GM18909 (cell line): ENCODE data around the gene TP53AIP1.

Source experiments
- ATAC-seq: cut with Tn5 transposase; IDR thresholded peaks from one replicate; pipeline ENCODE4 v1.9.1; 2021; ENCODE audit warnings: mild to moderate bottlenecking; ENCODE audit not compliant: unreplicated experiment, poor library complexity

TP53AIP1 gene

DNA sequence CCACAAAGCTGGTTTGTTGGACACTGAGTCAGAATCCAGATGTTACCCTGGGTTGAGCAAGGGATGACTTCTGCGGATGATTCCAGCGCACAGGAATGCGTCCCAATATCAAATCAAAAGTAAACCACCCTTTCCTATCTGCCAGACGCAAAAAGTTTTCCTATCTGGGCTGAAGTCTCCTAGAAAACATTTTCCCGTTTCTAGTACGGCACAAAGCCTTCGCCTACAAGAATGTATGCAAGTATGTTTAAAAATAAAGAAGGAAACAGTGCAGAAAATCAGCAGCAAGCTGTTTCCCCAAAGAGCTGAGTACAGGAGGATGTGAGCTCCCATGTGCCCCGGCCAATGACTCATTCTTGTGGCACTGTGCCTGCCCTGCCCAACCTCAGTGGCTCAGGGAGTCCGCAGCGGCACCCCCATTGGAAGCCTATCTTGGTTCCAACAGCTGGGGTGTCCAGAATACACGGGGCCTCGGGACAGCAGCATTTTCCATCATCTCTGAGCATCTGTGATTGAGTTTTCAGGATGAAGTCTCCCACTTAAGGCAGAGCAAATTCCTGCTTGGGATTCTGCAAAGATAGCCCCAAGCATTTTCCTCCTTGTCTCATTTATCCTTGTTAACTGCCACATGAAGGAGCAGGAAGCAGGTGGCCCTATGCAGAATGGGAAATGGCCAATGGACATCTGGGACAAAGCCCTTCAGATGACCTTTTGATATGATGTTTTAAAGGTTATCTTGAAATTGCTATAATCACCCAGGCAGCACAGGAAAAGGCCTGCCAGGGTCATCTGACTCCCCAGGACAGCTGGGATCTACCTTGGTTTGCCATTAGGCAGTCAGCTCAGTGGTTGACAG is 34.1 kb downstream of the TP53AIP1 start:
- ATAC-seq, result no peak

DNA sequence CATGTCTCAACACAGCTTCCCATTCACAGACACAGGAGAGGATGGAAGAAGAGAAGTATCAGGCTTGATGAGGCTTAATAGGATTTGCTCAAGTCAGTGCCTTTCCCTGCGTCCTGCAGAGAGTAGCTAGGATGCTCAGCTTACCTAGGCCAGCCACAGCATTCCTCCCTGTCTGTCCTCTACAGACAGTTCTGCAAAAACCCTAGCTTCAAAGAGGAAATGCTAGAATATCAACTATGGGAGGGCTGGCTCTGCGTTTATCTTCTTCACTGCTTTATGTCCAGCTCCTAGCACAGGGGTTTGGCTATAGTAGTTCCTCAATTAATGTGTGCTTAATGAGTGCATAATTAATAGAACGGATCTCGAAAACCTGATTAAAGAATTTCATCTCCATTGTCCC is 35.1 kb downstream of the TP53AIP1 start:
- no peak for ATAC-seq

- ATAC-seq, result no peak
These were observed 36.3 kb downstream of the TP53AIP1 start for GRCh38 chr11:128906185-128907050.

GRCh38 chr11:128905345-128906184 is 37.1 kb downstream of the TP53AIP1 start:
- peak; percentile 51 for ATAC-seq

DNA sequence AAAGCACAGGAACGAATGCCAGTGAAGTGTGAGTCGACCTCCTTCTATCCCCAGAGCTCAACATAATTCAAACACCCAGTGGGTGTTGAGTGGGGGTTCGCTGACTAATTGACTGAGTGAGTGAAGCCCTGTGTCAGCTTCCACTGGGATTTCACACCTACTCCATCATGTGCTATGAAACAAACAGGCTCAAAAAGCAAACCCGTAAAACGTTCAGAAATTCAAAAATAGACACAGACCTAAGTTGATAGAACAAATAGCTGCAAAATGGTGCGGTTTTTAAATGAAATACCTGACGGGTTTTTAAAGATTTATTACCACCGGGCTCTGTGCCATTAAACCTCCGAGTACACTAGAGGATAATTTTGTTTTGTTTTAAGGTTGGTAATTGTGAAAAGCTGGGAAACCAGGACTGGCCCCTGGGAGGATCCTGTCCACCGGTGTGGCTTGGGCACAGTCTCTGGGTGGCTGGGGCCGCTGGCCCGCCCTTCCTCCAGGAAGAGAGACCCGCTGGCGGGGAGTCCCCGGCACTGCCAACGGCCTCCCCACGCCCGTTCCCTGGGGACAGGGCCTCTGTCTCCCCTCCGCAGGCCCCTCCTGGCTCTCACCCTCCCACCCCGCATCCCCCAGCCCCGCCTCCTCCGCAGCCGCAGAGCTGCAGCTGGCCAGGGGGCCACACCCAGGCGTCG is 37.9 kb downstream of the TP53AIP1 start:
- ATAC-seq, result peak; percentile 59

DNA sequence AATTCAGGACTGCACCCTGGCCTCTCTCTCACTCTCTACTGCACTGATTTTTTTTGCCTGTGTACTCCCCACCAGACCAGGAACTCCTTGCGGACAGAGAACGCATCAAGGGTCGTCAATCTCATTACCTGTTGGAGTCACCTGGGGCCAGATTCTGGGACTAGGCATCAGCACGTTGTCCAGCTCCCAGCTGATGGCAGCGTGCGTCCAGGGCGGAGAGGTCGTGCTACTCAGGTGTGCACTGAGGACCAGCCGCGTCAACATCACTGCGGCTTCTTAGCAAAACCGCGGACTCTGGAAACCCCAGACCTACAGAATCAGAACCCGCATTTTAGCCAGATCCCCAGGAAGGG is 38.4 kb downstream of the TP53AIP1 start:
- no peak for ATAC-seq

- no peak for ATAC-seq
These were observed 39.2 kb downstream of the TP53AIP1 start for GRCh38 chr11:128903248-128904061.

DNA sequence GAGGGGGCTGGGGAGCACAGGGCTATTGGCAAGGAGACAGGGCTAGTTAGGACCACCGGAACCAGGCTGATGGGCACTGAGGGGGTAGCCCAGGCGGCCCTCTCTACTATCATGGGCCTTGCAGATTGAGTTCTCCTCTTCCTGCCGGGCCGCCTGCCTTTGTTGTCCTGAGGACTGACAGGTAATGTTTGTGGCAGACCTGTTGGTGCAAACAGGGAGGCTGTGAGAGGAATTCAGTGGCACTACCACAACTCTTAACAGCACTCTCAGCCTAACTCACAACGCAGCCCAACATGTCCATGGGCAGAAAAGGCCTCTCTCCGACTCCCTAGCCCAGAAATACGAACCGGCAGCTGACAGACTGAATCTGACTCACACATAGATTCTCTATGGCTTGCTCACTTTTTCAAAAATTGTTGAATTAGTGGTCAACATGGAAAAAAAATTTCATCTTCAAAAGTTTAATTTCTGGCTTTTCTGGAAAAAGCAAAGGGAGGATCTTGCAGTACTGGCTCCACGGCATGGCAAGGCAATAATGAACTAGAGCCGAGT is 40.1 kb downstream of the TP53AIP1 start:
- no peak for ATAC-seq

DNA sequence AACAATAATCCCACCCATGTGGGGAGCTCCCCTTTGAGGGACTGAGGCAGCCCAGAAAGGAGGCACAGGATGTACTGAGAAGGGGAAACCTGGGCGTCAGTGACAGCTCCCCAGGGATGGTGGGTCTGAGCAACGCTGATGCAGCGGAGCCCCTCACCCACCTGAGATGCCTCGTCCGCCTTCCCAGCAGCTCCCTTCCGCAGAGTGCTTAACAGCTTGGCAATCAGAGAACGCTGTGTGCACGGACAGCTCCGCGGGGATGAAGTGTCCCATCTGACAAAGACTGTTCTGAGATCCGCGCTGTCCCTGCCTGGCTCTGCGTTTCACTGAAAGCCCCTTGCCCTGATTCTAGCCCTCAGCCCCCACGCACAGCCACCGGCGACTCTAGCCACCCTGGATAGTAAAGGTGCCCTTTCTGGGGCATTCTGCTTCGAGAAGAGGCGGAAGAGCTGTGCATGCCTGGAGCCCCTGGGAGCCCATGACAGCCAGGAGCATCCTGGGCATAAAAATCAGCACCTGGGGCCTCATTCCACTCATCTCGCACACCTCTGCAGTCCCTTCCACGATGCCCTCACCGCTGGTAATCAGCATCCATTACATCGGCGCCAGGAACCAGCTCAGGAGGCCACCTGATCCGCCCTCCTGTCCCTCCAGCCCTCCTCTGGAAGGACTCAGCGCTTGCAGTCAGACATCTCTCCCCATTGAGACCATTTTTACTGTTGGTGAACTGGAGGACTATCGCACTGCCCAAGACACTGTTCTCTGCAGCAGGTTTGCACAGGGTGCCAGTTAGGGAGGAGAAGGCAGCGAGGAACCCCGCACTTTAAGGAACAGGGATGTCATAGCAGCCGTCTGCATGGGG is 40.8 kb downstream of the TP53AIP1 start:
- no peak for ATAC-seq

DNA sequence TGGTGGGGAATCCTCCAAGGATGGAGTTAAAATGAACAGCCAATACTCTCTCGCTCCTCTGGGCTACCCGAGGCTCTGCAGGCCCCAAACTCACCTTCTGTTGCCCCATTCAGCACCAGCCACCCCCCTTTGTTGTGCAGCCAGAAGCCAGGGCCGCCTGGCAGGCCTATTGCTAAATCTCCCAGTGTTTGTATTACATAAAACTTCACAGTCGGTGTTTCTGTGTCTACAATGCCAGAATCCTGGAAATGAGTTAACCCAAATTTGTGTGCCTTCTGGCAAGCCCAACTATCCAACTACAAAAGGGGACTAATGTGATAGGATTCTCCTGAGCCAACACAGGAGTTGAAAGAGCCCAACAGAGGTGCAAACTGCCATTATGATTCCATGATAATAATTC is 42.2 kb downstream of the TP53AIP1 start:
- ATAC-seq, result no peak

DNA sequence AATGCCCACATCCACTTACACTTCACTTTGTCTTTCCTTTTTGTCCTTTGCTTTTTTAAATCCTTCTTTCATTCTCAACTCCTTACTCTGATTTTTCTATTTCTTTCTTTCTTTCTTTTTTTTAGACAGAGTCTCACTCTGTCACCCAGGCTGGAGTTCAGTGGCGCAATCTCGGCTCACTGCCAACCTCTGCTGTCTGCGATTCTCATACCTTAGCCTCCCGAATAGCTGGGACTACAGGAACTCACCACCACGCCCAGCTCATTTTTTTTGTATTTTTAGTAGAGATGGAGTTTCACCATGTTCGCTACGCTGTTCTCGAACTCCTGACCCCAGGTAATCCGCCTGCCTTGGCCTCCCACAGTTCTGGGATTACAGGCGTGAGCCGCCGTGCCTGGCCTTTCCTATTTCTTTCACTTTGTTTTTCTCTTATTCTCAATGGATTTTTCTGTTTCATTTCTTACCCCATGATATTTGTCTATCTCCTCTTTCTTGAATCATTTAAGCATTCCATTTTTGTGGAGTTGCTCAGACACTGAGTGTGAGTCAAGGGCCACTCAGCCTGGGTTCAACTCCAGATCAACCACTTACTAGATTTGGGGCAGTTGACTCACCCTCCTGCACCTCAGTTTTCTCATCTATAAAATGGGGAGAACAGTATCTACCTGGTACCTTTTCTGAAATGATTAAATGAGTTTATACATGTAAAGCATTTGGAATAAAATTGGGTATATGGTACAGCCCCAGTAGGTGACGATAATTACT is 43.9 kb downstream of the TP53AIP1 start:
- ATAC-seq, result no peak

DNA sequence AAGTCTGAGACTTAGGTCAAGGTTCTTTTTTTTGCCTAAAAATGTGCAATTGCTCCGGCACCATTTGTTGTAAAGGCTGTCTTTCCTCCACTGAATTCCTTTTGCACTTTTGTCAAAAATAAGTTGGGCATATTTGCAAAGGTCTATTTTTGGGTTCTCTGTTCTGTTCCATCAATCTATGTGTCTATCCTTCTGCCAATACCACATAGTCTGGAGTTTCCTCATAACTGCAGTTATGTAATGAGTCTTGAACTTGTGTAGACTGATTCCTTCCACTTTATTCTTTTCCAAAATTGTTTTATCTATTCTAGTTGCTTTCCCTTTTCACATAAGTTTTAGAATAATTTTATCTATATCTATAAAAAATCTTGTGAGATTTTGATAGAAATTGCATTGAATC is 44.8 kb downstream of the TP53AIP1 start:
- no peak for ATAC-seq

- no peak for ATAC-seq
These were observed 46.3 kb downstream of the TP53AIP1 start for GRCh38 chr11:128896356-128896755.

DNA sequence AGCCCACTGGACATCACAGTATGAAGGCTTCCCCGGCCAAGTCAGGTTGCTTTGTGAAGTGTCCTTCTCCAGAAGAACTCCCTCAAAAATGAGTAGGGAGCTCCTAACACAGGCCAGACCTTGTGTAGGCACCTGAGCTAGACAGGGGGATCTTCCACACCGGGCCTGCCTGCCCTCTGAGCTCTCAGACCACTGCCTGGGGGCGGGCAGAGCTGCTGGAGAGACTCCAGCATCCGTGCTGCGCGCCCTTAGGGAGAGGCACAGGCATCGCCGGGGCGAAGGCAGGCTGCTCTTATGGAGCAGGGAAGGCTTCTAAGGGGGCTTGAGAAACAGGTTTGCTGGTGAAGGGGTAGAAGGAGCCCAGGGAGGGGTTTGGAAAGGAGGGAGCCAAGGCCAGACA is 47.1 kb downstream of the TP53AIP1 start:
- no peak for ATAC-seq

DNA sequence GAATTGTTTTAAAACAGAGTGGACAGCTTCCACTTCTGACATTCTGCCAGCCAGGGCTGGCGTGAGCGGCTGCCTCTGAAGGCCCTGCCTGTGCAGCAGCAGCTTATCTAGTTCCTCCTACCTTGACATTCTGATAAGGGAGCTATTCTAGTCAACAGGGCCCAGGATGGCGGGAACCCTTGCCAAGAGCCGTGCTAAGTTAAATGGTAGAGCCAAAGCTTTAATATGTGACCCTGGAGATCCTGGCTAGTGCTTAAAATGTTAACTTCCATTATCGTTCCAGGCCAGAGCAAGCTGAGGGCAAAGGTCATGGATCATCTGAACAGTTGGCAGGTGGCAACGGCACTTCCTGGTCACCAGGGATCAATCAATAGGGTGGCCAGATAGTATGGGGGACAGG is 48.0 kb downstream of the TP53AIP1 start:
- ATAC-seq, result no peak

DNA sequence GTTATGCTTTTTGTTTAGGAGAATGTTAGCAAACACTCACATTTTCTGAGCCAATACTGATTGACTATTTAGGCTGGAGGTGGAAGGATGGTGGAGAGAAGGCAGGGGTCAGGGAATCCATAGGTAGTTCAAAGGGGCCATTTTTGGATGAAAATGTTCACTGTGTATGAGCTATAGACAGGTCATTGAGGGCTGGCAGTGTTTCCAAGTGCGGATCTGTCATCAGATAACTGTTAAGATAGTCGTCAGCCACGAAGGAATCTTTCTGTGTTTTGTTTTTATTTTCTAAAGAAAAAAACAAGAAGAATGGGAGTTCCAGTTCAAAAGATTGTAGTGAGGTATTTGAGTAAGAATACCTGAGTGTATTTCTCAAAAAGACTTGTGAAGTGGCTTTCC is 48.4 kb downstream of the TP53AIP1 start:
- ATAC-seq, result no peak

GRCh38 chr11:128893578-128894285 is 48.9 kb downstream of the TP53AIP1 start:
- ATAC-seq, result peak; percentile 80
